Suprapubic skin (tissue), 4 donors: ENCODE data around the gene GALNT13. TPM values are rescaled to one million over a fixed set of nuclear protein-coding genes. Genes with fewer than 3 reads are reported as not detected.

Experiments used
- DNase-seq, 2 donors: peaks; one replicate each; pipeline ENCODE4 v3.0.0-alpha.2; 2019; ENCODE audit warnings: low spot score in 2 of 2
- H3K27ac ChIP-seq: fragments of 200-600 bp; sonication (generic); one replicate; pipeline ENCODE4 v1.5.1; 2019
- H3K27me3 ChIP-seq: fragments of 200-600 bp; sonication (generic); one replicate; pipeline ENCODE4 v1.5.1; 2019
- H3K36me3 ChIP-seq: fragments of 200-600 bp; sonication (generic); one replicate; pipeline ENCODE4 v1.5.1; 2019
- H3K4me1 ChIP-seq: fragments of 200-600 bp; sonication (generic); one replicate; pipeline ENCODE4 v1.5.1; 2019
- H3K4me3 ChIP-seq: fragments of 200-600 bp; sonication (generic); one replicate; pipeline ENCODE4 v1.5.1; 2019; ENCODE audit warnings: mild to moderate bottlenecking
- H3K9me3 ChIP-seq: fragments of 200-600 bp; sonication (generic); one replicate; pipeline ENCODE4 v1.5.1; 2019
- CTCF ChIP-seq, 2 donors: fragments of 200-600 bp in 1 of 2; fragments of 450-650 bp in 1 of 2; sonication (generic) in 1 of 2; IDR thresholded peaks; one replicate each; pipeline ENCODE4 v1.5.1; 2016 to 2019; ENCODE audit warnings: antibody characterized with exemption in 2 of 2, mild to moderate bottlenecking in 1 of 2, moderate library complexity in 1 of 2
- EP300 ChIP-seq: sonication (generic); formaldehyde crosslinking; IDR thresholded peaks from one replicate; pipeline ENCODE4 v1.6.1; 2017; ENCODE audit warnings: antibody characterized with exemption
- POLR2A ChIP-seq, 2 donors: fragments of 450-650 bp; IDR thresholded peaks; one replicate each; pipeline ENCODE4 v1.6.1; 2017; ENCODE audit warnings: antibody characterized with exemption in 2 of 2, mild to moderate bottlenecking in 2 of 2, moderate library complexity in 2 of 2
- POLR2AphosphoS5 ChIP-seq, 3 donors: sonication (generic); formaldehyde crosslinking; IDR thresholded peaks; one replicate each; pipeline ENCODE4 v1.6.1; 2017; ENCODE audit warnings: antibody characterized with exemption in 3 of 3
- WGBS: methylation state at CpG from one replicate; pipeline ENCODE4 v1.1.5; 2018; 5-methylcytosine and 5-hydroxymethylcytosine counted together
- total RNA-seq, 4 donors: library from RNA; depleted of rRNA; stranded (reverse); fragments of >200 nt; gene quantifications; one replicate each; pipeline ENCODE4 v1.1.0, GENCODE V29; 2016

The GALNT13 gene
- total RNA-seq, 4 donors from 2014 or later: 0.19 to 0.97 (median 0.54) TPM

- Histone ChIP-seq H3K36me3 (no peaks in the 10 kb centered on the region), H3K9me3 (no peaks in the 10 kb centered on the region), H3K27me3 (no peaks in the 10 kb centered on the region), H3K4me1 (no peaks in the 10 kb centered on the region), H3K4me3 (no peak overlapping the region), H3K27ac (no peak overlapping the region)
- DNase-seq: no peak
- TF ChIP-seq CTCF (IDR thresholded peaks at IDR 0.05) (no peak), EP300 (no peak), POLR2AphosphoS5 (IDR thresholded peaks at IDR 0.05) (no peak), POLR2A (IDR thresholded peaks at IDR 0.05) (no peak)
Observed at GRCh38 chr2:154203206-154203605, 331.5 kb downstream of the GALNT13 start.

- DNase-seq: no peak
- no peak for TF ChIP-seq EP300
- no peak for TF ChIP-seq POLR2A (IDR thresholded peaks at IDR 0.05)
- no peak for TF ChIP-seq CTCF (IDR thresholded peaks at IDR 0.05)
- TF ChIP-seq POLR2AphosphoS5 (IDR thresholded peaks at IDR 0.05): no peak
- H3K27me3 ChIP-seq: no peaks in the 10 kb centered on the region
- H3K4me3 ChIP-seq: no peak overlapping the region
- WGBS: 80% methylated on average over 2 of the region's 2 CpGs
- H3K4me1 ChIP-seq: no peaks in the 10 kb centered on the region
- no peaks in the 10 kb centered on the region for H3K9me3 ChIP-seq
- H3K36me3 ChIP-seq: no peaks in the 10 kb centered on the region
- H3K27ac ChIP-seq: no peak overlapping the region
Observed at GRCh38 chr2:154203902-154204301, 332.2 kb downstream of the GALNT13 start.

GRCh38 chr2:154207288-154208047 lies 335.7 kb downstream of the GALNT13 start:
- H3K9me3 ChIP-seq: no peaks in the 10 kb centered on the region
- no peak overlapping the region for H3K4me3 ChIP-seq
- no peaks in the 10 kb centered on the region for H3K27me3 ChIP-seq
- WGBS: 80% methylated on average over 2 of the region's 2 CpGs
- H3K36me3 ChIP-seq: no peaks in the 10 kb centered on the region
- TF ChIP-seq CTCF (IDR thresholded peaks at IDR 0.05) (no peak), POLR2AphosphoS5 (IDR thresholded peaks at IDR 0.05) (no peak), POLR2A (IDR thresholded peaks at IDR 0.05) (no peak)
- DNase-seq: no peak
- H3K27ac ChIP-seq: no peak overlapping the region
- no peaks in the 10 kb centered on the region for H3K4me1 ChIP-seq

GRCh38 chr2:154223726-154224125 lies 352.0 kb downstream of the GALNT13 start:
- DNase-seq: no peak
- Histone ChIP-seq H3K27me3 (no peaks in the 10 kb centered on the region), H3K36me3 (no peaks in the 10 kb centered on the region), H3K4me1 (no peaks in the 10 kb centered on the region), H3K9me3 (no peaks in the 10 kb centered on the region), H3K4me3 (no peak overlapping the region), H3K27ac (no peak overlapping the region)
- TF ChIP-seq EP300 (no peak), POLR2A (IDR thresholded peaks at IDR 0.05) (no peak), CTCF (IDR thresholded peaks at IDR 0.05) (no peak), POLR2AphosphoS5 (IDR thresholded peaks at IDR 0.05) (no peak)
- 92% methylated on average over 1 of the region's 1 CpG for WGBS

- Histone ChIP-seq H3K27ac (no peak overlapping the region), H3K4me3 (no peak overlapping the region), H3K36me3 (no peaks in the 10 kb centered on the region), H3K4me1 (no peaks in the 10 kb centered on the region), H3K27me3 (no peaks in the 10 kb centered on the region), H3K9me3 (no peaks in the 10 kb centered on the region)
- no peak for TF ChIP-seq CTCF (IDR thresholded peaks at IDR 0.05)
- TF ChIP-seq EP300: no peak
- no peak for DNase-seq
- WGBS: 59% methylated on average over 2 of the region's 2 CpGs
Observed at GRCh38 chr2:154226931-154227330, 355.2 kb downstream of the GALNT13 start.
